NOMO-1 (cell line): ENCODE results near the gene SLC29A3.
"Not testable (repeated sequence)": the region's sequence is repeated elsewhere in the genome, so short reads cannot be mapped to it uniquely, and the experiment has no call there.

ENCODE experiments used
- DNase-seq, 2 experiments: peaks; one replicate each; lab custom pipeline; 2025; ENCODE audit not compliant: unreplicated experiment in 2 of 2; lab: John Stamatoyannopoulos, UW

SLC29A3 gene

DNA sequence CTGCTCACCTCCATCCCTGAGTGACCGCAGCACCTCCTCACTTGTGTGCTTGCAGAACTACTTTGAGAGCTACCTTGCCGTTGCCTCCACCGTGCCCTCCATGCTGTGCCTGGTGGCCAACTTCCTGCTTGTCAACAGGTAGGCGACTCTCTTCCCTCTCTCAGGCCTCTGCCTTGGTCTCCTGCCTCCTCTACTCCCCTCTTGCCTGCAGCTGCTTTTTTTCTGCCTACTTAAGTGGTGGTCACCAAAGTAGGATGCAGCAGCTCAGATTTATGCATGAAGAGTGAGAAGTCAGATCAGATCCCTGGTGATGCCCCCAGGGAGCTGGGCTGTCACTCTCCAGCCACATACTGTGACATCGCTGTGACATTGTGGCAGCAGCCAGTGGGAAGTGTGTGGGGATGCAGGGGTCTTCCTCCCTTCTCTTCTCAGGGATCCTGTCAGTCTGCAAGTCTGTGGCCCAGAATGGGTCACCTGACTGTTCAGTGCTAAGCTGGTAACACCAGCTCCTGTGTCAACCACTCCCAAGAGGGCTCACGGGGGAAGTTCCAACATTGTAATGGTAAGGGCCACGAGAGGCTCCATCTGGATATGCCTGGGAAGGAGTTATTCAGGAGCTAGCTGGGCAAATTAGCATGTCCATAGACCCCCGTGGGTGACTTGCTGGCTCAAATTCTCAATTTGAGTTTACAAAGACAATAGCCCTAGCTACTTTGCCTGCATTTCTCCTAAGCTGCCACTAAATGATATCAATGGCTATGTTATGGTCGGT, 25.3 kb downstream of the SLC29A3 start:
- no peak for DNase-seq

GRCh38 chr10:71344993-71345480, 26.0 kb downstream of the SLC29A3 start:
- no peak for DNase-seq

DNA sequence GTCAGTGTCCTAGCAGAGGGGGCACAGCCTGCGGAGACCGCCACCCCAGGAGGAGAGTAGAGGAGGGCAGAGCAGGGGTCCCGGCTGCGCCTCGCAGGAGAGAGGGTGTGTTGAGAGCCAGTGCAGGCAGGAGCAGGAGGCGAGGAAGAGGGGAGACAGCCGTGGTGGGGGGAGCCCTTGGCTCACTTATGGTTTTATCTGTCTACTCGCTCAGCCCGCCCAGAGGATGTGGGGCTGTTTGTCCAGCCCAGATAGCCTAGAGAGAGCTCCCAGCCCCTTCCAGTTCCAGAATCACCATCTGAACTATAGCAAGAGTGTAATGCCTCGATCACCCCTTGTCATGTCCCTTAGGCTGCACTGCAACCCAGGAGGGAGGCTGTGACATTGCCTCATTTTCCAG, 26.6 kb downstream of the SLC29A3 start:
- DNase-seq = no peak

DNA sequence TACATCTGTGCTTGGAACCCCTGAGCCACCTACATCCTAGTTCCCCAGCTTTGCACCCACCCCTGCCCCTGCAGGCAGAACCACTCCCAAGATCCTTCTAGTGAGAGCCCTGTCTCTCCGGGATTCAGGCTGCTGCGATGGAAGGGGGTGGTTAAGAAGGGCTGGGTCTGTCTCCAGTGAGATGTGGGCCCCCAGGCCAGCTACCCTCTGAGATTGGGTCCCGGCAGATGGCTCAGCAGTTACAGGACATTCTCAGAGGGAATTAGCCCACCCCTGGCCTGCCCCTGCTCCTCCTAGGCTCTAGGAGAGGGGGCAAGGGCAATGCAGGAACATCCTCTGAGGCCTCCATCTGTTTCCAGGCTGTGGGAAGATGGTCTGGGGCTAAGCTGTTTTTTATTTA, 27.7 kb downstream of the SLC29A3 start:
- no peak for DNase-seq

DNA sequence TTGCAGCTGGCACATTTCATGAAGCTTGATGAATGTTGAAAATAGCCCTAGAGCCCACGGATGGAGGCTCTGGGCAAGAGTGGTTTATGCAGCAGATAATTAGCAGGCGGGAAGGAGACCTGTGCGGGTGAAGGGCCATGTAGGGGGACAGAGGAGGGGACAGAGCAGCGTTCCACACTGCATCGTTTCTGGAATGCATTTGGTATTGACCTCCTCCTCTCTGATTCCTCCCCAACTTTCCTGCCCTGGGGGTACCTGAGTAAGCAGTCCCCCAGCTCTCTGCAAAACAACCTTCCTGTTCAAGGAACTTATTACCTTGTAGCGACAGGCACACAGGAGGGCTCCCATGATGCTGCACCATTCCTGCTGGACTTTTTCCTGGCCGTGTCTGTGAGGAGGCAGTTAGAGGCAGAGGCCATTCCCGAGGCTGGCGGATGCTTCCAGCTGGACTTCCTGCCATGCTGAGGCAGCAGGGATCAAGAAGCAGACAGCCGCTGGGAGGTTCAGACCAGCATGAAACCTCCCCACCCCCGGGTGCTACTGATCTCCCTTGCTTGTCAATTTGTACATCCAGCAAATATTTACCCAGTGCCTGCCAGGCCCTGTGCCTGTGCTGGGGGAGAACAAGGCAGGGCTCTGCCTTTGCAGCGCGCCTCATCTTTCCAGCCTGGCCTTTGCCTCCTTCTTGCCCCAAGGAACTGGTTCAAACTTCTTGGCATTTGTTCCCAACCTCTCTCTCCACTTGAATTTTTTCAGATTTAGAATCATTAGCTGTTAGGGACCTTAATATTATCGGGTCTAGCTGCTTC, 28.7 kb downstream of the SLC29A3 start:
- no peak for DNase-seq

- DNase-seq = no peak
These were observed 29.8 kb downstream of the SLC29A3 start for GRCh38 chr10:71348850-71349249.

DNA sequence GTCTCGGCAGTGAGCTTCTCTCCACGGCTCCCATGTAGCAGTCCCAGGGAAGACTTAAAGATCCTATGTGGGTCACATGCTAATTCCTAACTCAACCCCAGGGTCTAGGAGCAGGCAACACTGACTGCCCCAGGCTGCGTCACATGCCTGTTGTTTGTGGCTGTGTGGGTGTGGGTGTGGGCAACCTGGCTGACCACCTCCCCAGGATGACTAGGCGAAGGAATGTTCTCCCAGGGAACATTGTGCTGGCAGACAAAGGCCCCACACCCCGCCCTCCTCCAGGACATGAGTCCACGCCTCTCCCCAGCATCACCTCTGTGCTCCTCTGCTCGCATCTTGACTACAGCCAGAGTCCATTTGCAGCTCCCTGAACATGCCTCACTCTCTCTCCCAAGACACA, 30.3 kb downstream of the SLC29A3 start:
- no peak for DNase-seq

GRCh38 chr10:71351087-71351486, 32.0 kb downstream of the SLC29A3 start:
- no peak for DNase-seq

DNA sequence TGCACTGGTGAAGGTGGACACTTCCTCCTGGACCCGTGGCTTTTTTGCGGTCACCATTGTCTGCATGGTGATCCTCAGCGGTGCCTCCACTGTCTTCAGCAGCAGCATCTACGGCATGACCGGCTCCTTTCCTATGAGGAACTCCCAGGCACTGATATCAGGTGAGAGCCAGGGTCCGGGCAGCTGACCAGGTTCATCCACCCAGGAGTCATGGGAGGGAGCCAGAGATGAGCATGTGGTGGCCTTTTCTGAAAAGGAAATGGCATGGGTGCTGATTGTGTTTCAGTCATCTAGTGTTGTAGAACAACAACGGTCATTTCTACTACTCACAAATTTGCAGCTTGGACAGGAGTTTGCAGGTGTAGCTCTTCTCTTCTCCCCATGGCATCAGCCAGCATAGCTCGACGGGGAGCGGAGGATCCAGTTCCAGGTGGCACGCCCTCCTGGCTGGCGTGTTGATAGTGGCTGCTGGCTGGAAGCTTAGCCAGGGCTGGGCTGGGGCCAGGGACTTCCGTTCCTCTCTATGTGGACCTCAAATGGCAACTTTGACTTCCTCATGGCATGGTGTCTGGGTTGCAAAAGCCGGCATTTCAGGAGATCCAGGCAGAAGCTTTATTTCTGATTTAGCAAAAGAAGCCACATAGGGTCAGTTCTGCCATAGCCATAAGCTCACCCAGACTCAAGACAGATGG, 32.7 kb downstream of the SLC29A3 start:
- DNase-seq = peak; percentile 23 to 34

DNA sequence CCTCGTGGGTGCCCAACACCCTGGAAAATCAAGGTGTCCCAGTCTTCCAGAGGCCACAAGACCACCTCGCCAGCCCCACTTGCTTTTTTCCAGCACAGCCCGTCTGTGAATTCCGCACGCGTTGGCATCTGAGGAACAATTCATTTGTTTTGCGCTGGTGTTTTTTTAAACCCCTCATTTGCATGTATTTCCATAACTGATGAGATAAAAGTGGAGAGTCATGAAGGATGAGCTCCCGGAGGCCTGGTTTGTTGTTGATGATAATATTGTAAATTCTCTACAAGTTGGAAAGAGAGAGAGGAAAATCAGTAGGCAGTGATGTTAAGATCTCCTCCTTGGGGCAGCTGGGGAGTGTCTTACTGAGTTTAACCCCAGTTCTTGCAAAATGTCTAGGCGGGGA, 34.6 kb downstream of the SLC29A3 start:
- DNase-seq = no peak

DNA sequence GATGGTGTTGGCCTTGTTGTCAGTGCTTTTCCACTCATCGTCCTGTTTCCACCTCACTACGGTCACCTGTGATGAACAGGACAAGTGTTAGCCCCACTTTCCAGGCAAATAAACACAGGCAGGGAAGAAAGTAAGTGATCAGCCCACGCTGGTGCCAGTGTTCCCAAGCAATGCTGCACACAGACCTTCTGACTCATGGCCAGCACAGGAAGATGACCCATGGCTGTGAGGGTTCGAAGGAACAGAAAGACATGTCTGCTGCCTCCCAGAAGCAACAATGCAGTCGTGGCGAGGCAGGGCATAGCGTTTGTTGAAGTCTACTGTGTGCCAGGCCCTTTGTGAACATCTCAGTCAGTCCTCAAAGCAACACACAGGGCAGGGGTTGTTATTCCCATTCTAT, 35.7 kb downstream of the SLC29A3 start:
- no peak for DNase-seq

- DNase-seq = no peak
These were observed 36.8 kb downstream of the SLC29A3 start for GRCh38 chr10:71355886-71356285.

- DNase-seq = no peak
These were observed 38.8 kb downstream of the SLC29A3 start for GRCh38 chr10:71357792-71358265.

GRCh38 chr10:71358277-71358676, 39.2 kb downstream of the SLC29A3 start:
- DNase-seq = no peak

GRCh38 chr10:71358906-71359305, 39.8 kb downstream of the SLC29A3 start:
- not testable (repeated sequence) for DNase-seq

DNA sequence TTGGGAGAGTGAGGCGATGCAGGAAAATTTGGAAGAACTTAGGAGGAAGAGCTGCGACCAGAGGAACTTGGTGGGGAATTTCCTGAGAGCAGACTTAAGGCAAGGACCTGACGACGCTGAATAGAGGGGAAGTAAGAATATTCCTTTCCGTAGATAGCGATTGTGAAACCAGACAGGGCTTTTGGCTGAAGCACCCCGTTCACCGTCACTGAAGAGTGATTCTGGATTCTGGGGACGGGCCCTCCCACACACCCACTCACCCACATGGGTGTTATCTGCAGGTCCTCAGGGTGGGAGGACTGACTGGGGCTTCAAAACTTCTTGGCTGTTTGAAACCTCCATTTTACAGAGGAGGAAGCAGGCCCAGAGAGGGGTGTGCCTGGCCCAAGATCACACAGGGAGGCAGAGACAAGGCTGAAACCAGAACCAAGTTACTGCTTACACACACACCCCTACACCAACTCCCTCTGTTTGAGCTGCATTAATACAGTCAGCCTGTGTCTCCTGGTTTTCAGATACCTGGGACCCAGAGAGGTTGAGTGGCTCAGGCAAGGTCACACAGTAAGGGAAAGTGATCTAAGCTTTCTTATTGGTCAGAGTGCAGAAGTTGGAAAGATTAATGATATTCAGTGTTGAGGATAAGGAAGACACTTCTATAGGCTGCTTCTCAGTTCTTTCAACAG, 40.4 kb downstream of the SLC29A3 start:
- DNase-seq = peak; percentile 60 to 64

DNA sequence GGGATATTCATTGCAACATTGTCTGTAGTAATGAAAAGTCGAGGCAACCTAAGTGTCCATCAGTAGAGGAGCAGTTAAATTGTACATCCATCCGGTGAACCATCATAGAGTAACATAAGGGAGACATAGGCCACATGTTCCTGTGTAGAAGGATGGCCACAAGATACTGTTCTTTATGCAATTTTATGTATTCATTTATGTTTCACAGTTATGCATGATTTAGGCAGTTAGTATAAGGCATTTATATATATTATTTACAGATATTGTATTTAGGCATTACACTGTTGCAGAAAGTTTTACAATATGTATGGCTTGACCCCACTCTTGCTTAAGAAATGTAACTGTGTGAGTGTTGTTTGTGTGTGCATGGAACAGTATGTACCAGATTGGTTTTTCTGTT, 41.7 kb downstream of the SLC29A3 start:
- DNase-seq = no peak

DNA sequence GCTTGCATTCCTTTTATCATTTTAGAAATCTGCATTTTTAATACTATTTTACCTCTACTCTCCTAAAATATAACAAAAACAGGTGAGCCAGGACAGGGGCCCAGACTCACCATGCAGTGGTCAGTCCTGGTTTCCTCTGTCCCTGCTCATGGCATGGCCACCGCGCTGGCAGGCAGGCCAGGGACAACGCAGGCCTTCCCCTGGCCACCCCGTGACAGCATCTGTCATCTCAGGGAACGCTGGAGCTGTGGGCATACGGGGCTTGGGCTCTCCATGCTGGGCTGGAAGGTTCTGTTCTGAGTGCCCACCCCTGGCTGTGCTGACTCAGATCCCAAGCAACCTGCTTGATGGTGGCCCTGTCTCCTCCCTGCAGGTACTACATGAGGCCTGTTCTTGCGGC, 42.5 kb downstream of the SLC29A3 start:
- DNase-seq = no peak

- DNase-seq = no peak
These were observed 43.1 kb downstream of the SLC29A3 start for GRCh38 chr10:71362141-71362540.

- DNase-seq = no peak
These were observed 44.9 kb downstream of the SLC29A3 start for GRCh38 chr10:71363936-71364335.

- DNase-seq = no peak
These were observed 46.3 kb downstream of the SLC29A3 start for GRCh38 chr10:71365366-71365765.
